HT-29 (cell line): Measurements from ENCODE around the gene EDN1. TPM values are rescaled to one million over a fixed set of nuclear protein-coding genes. Genes with fewer than 3 reads are reported as not detected.

Source experiments
- DNase-seq: peaks from one replicate; pipeline ENCODE4 v3.0.0-alpha.2; 2015; ENCODE audit warnings: low spot score
- total RNA-seq: library from RNA; depleted of rRNA; stranded (reverse); fragments of >200 nt; shearing (Covaris generic); gene quantifications from 2 replicates; pipeline ENCODE4 v1.2.3, GENCODE V29; 2014

EDN1 gene
- total RNA-seq, 1 experiment from 2014 or later = 43.2 TPM

DNA sequence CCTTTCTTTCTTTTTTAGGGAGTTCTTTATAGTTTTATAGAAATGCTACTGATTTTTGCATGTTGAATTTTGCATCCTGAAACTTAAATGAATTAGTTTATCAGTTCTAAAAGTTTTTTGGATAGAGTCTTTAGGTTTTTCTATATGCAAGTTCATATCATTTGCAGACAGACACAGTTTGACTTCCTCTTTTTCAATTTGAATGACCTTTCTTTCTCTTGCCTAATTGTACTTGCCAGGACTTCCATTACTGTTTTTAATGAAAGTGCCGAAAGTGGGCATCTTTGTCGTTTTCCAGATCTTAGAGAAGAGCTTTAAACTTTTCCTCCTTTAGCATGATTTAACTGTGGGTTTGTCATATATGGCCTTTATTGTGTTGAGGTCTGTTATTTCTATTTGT, 21.1 kb upstream of the EDN1 start:
- DNase-seq = no peak

DNA sequence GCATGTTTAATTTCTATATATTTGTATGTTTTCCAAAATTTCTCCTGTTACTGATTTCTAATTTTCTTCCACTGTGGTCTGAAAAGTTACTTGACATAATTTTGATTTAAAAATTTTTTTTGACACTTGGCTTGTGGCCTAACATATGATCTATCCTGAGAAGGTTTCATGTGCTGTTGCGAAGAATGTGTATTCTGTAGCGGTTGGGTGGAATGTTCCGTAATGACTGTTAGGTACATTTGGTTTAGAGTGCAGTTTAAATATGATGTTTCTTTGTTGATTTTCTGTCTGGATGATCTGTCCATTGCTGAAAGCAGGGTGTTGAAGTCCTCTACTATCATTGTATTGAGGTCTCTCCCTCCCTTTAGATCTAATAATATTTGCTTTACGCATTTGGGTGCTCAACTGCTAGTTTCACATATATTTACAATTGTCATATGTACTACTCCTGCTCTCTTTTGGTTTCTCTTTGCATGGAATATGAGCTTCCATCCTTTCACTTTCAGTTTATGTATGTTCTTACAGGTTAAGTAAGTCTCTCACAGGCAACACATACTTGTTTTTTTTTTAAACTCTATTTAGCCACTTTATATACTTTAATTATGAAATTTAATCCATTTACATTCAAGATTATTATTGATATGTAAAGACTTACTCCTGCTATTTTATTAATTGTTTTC, 19.5 kb upstream of the EDN1 start:
- no peak for DNase-seq

DNA sequence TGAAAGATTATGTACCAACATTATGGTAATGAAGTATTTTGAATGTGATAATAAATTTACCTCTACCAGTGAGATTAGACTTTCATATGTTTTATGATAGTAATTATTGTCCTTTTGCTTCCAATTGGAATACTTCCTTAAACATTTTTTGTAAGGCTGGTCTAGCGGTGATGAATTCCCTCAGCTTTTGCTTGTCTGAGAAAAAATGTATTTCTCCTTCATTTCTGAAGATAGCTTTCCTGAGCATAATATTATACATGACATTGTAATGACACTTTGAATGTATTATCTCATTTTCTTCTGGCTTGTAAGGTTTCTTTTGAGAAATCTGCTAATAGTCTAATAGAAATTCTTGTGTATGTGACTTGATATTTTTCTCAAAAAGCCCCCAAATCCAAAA, 18.6 kb upstream of the EDN1 start:
- DNase-seq = no peak

DNA sequence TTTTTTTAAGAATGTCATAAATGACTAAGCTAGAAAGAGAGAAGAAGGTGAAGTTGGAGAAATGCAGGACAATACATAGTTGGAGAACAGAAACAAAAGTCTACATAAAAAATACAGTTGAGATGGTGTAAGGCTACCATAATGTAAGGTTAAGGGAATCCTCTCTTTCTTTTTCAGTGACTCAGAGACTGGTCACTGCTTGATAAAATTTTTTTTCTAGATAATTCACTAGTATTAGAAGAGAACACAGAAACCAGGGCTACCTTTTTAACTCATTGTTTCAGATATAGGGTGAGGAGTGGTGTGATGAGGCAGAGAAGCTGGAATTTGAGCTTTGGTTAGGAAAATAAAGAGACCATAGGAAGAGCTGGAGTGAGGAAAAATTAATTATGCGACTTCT, 18.2 kb upstream of the EDN1 start:
- no peak for DNase-seq

DNA sequence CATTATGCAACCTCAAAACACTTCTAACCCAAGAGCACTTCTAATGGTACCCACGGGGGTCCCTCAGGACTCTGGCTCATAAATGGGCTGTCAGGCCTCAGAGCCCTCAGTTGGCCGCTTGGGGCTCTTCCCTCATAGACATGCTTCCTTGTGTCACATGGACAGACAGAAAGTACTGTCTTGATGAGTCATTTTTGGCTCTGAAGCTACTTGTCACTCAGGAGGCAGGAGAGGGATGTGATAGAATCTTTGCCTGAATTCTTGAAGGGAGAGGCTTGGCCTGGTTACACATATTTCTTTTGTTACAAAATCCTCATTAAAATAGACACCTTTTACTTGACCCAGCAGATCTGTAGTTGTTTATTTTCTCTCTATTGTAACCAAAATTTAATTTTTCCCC, 15.1 kb upstream of the EDN1 start:
- peak; percentile 17 for DNase-seq

DNA sequence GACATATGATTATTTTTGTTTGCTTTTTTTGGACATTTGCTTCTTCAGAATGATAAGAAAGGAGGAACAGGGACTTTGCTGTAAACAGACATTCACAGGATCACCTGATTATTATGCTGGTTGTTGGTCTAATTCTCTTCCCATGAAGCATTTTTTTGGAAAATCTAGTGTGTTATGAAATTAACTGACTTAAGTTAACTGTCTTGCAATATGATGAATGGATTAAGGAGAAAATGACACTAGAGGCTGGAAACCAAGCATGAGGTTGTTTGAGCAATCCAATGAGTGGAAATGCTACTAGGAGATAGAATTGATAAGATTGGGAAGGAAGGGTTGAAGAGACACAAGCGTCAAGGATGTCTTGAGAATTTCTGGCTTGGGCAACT, 13.2 kb upstream of the EDN1 start:
- no peak for DNase-seq

DNA sequence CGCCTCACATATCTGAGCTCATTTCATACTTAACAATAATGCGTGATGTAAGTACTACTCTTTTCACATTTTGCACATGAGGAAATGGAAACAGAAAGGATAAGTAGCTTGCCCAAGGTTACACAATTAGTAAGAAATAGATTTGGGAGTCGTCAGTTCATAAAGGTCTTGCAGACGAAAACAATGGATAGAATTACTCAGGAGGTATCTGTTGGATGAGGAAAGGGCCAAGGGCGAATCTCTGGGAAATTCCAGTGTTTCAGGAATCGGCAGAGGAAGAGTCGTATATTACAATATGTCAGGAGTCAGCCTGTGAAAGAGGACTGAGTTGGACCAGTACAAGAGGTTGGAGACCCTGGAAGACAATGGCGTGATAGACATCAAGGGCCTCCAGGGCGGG, 12.8 kb upstream of the EDN1 start:
- DNase-seq = no peak

DNA sequence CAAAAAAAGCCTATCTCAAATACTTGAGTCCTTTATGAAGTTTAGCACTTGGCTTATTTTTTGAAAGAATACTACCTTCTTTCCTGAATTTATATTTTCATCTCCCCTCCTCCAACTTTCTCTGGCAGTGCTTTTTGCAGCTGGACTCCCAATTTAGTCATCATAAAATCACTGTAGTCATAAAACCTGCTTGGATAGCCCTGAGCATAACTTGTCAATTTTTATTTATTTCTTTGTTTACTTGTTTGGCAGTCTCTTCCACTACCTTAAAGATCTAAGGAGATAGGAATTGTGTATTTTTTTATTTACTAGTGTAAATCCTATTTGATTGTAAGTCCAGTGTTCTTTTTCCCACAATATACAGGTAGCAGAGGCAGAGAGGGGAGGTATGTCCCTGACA, 11.2 kb upstream of the EDN1 start:
- DNase-seq = no peak

DNA sequence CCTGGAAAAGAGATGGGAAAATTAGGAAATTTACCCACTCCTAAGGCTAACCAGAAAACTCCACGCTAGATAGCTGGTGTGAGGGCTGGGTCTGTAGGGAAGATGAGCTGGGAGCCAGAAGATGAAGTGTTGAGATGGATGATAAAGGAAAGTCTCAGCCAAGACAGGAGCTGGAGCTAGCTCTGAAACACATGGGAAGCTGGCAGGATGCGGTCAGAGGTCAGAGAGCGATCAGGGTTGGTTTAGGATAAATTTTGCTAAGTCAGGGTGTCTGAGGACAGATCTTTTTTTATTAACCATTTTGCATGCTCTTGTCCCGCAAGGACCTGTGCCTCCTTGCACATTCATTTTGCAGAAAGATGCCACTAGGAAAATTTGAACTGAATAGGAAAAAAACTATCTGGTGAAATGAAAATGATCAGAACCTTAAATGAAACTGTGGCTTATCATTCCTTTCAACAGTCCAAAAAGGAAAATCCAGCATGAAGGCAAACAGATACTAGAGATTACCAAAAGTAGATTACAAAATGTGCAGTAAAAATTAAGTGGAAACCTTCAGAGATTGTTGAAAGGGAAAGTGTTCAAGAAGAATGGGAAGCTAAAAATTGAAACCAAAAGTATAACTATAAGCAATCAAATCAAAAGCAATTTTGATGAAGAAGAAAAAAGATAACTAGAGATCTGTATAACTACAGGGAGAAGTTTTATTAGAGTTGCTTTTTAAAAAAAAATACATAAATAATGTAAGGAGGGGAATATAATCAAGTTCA, 10.7 kb upstream of the EDN1 start:
- DNase-seq = no peak

DNA sequence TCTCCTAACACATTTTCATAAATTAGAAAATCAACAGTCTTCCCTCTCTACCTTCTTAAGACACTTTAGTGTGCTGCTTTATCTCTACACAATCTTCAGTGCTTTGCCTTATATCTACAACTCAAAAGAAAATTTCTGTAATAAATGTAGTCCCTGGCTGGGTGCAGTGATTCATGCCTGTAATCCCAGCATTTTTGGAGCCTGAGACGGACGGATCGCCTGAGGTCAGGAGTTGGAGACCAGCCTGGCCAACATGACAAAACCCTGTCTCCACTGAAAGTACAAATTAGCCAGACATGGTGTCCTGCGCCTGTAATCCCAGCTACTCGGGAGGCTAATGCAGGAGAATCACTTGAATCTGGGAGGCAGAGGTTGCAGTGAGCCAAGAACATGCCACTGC, 9.7 kb upstream of the EDN1 start:
- no peak for DNase-seq

DNA sequence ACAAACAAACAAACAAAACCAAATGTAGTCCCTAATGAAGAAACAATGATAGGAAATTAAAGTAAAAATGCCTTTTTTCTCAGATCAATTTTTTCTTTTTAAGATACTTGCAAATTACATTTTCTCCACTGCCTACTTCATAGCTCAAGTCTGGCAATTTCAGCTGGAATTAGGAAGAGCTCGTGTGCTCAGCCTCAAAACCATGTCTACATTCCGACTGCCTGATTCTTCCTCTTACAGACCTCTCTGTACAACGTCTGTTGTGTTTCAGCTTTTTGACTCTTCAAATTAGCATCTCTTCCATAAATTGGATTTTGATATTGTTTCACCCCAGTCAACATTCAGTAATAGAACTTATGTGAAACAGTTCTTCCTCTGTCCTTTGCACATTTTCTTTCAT, 9.3 kb upstream of the EDN1 start:
- DNase-seq = no peak

DNA sequence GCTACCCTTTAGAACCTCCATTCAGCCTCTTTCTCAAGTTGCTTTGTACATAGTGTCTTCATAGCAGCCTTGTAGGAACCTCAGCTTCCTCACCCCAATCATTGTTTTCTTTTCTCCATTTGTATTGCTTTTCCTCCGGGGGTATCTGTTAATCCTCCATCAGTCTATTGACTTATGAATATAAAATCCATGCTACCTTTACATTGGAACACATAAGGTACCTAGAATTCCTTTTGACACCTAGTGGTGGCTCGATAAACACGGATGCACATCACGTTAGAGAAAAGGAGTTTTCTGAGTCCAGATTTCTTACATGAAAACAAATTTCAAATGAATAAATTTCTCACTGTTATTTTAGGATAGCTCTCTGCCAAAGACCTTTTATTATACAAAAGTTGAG, 6.3 kb upstream of the EDN1 start:
- no peak for DNase-seq

DNA sequence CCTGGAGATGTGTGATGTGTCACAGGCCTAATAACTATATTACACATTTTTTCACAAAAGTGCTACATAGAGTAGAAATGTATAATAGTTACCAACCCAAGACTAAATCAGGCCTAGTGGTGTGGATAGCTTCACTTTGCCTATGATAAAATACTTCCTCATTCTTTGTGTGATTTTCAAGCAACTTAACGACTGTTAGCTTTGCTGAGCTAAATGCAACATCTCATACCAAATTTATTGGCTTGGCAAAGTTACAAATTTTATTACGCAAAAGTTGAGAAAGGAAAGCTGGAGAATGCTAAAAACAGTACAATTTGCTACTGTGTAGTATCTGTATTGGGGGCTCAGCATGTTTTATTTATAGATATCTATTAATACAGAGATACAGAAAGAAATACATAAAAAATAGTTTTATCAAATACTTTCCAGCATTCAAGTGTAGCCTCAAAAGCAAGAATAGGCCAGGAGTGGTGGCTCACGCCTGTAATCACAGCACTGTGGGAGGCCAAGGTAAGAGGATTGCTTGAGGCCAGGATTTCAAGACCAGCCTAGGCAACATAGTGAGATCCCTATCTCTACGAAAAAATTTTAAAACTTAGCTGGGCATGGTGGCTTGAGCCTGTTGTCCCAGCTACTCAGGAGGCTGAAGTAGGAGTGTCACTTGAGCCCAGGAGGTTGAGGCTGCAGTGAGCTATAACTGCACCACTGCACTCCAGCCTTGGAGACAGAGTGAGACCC, 3.6 kb upstream of the EDN1 start:
- peak; percentile 52 for DNase-seq

DNA sequence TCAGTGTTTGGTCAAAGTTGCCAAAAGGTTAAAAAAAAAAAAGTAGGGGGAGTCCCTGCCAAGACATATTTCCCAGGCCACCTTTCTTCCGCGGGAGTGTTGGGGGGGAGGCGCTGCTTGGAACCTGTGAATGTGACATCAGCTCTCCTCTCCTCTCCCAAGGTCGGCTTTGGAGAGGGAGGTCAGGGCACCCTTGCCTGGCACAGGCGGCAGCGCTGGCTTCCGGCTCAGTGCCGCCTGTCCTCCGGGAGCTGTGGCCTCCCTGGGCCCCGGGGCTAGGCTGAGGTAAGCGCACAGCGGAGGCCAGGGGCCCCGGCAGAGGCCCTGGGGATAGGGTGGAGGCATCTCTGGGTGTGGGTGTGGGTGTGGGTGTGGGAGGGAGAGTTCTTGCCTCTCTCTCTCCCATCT, 1.9 kb upstream of the EDN1 start:
- no peak for DNase-seq

DNA sequence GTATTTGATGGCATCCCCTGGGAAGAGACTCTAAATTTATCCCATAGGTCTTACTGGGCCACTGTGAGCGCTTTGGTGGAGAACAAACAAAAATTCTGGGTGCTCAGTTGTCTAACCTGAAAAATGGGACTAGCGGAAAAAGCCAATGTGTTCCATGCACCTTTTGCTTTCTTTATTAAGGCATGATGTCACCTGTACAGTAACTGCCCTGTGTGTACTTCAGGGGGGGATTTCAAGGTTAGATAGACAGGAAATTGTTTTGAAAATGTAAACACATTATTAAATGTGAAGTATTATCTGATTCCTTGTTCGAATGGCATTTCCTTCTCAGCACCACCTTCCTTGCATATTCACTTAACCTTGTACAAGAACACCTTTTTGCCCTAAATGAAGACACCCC, 1.2 kb upstream of the EDN1 start:
- DNase-seq = no peak

DNA sequence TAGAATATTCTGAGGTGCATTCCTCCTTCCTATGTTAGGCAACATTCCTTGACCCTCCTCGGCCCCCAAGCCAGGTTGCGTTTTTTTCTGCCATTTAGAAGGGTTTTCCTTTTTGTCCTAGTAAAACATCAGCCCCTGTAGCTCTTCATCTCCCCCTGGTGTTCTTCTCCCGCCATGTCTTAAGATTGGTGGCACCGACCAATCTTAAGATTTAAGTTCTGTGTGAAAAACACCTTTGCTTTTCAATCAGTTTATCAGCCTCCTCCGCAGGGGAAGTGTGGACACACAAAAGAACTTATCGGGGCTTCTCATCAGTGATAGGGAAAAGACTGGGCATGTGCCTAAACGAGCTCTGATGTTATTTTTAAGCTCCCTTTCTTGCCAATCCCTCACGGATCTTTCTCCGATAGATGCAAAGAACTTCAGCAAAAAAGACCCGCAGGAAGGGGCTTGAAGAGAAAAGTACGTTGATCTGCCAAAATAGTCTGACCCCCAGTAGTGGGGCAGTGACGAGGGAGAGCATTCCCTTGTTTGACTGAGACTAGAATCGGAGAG, 719 bp upstream of the EDN1 start:
- peak; percentile 91 for DNase-seq

DNA sequence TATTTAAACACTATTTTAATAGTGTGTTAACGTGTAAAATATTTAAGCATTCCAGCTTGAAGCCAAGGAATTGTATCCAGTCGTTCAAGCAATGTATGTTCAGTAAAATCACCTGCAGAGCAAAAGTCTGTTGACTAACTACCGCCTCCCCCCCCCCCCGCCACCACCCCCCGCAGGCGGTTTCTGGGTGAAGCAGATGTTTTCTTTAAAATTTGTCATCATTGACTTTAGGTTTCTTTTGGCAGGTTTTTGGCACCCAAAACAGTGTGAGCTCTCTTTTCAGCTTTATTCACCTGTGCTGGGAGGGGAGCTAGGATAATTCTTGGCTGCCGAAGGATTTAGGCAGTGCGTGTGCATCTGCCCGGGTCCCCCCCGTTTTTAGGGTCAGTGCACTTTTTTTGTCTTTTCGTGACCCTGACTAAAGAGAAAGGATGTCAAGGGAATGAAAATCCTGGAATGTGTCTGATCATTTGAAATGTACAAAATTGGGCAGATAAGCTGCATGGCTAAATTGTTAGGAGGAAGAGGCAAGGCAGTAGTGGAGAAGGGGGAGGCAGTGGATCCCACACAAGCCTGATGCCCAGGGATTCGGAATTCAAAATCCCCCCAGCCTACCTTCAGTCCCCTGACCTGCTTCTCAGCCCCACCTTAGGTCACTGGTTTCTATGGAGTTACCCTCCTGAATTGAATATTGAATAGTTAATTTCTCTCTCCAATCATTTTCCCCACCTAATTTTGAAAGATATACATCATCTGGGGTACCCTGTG, 1.1 kb downstream of the EDN1 start:
- DNase-seq = peak; percentile 44

DNA sequence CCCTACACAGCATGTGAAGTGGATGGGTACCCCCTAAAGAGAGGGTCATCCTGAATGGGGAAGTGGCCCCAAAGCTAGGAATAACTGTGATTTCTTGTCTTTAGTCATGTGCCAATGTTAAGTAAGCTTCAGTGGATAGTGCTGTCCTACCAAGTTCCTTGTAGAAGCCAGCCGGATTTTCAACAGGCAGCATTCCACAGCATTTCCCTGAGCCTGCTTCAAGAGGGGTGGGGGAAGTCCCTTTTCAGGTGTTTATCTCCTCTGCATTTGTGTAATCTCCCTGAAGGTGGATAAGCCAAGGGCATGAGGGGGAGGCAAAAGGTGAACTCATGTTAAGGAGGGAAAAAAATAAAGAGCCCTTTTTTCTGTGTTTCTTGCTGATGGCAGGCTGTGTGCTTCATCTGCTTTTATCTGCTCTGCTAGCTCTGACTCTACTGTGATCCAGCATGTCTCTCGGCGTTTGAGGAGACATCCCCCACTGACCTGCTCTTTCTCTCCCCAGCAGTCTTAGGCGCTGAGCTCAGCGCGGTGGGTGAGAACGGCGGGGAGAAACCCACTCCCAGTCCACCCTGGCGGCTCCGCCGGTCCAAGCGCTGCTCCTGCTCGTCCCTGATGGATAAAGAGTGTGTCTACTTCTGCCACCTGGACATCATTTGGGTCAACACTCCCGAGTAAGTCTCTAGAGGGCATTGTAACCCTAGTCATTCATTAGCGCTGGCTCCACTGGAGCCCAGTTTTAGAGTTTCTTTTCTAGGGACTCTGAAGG, 1.9 kb downstream of the EDN1 start:
- DNase-seq = peak; percentile 86

DNA sequence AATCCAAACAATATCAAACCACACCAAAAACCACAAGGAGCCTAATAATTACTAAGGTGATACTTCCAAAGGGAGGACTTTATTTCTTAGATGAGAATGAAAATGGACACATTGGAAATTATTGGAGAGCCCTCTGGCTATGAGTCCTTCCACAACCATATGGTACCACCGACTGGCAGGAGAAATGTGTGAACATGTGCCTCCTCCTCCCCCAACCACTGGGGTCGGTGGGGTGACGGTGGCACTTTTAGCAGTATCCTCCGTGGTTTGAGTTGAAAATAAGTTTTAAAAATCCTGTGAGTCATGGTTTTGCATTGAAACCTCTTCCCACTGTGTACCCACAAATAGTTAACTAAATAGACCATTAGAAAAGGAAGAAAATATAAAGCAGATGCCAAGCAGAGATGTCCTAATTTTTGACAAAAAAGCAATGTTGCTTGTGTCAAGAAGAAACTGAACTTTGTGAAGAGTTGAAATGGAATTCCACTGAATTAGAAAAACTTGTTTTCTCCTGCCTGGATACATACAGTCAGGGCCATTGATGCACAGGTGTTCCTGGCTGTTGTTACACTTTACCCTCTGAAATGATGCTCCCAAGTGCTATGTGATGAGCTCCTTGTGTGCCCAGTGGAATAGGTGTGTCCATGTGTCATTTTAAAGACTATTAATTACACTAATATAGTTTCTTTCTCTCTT, 3.2 kb downstream of the EDN1 start:
- no peak for DNase-seq
